HEK293 (cell line): ENCODE data around the gene ZSWIM6.
A peak's percentile ranks its signal among the peaks of the same experiment; 100 is the strongest.

ENCODE experiments used
- GLI4 ChIP-seq: fragments of 450-650 bp; formaldehyde crosslinking; IDR thresholded peaks from 2 replicates; pipeline ENCODE4 v1.5.1; 2016; ENCODE audit warnings: missing biosample characterization, missing genetic modification characterization
- MYNN ChIP-seq: fragments of 450-650 bp; formaldehyde crosslinking; IDR thresholded peaks from 2 replicates; pipeline ENCODE4 v1.5.1; 2016; ENCODE audit warnings: missing biosample characterization, missing genetic modification characterization, borderline replicate concordance
- ZNF132 ChIP-seq: fragments of 450-650 bp; formaldehyde crosslinking; IDR thresholded peaks from 2 replicates; pipeline ENCODE4 v1.5.1; 2017; ENCODE audit warnings: missing biosample characterization, missing genetic modification characterization, borderline replicate concordance
- ZNF155 ChIP-seq: fragments of 450-650 bp; formaldehyde crosslinking; IDR thresholded peaks from 2 replicates; pipeline ENCODE4 v1.5.1; 2016; ENCODE audit warnings: missing biosample characterization, missing genetic modification characterization
- ZNF274 ChIP-seq, 2 experiments: fragments of 200-500 bp in 1 of 2; fragments of 450-650 bp in 1 of 2; sonication (Bioruptor generic) in 1 of 2; formaldehyde crosslinking in 1 of 2; IDR thresholded peaks; 2 replicates each; pipeline versions ENCODE4 v1.5.1 to v1.6.1; 2014 to 2016; ENCODE audit warnings: borderline replicate concordance in 1 of 2, inconsistent platforms in 1 of 2, low read length in 1 of 2, missing biosample characterization in 1 of 2, missing genetic modification characterization in 1 of 2
- ZNF394 ChIP-seq: fragments of 450-650 bp; formaldehyde crosslinking; IDR thresholded peaks from 2 replicates; pipeline ENCODE4 v1.5.1; 2016; ENCODE audit warnings: missing biosample characterization, missing genetic modification characterization, mild to moderate bottlenecking, moderate library complexity, borderline replicate concordance
- TF ChIP-seq, protein P1 (sequence below): fragments of 450-650 bp; formaldehyde crosslinking; IDR thresholded peaks from 2 replicates; pipeline ENCODE4 v1.5.1; 2016; ENCODE audit warnings: missing biosample characterization, missing genetic modification characterization
- TF ChIP-seq, protein P2 (sequence below): fragments of 450-650 bp; formaldehyde crosslinking; IDR thresholded peaks from 2 replicates; pipeline ENCODE4 v1.5.1; 2016; ENCODE audit warnings: missing biosample characterization, missing genetic modification characterization
- TF ChIP-seq, protein P3 (sequence below): fragments of 450-650 bp; formaldehyde crosslinking; IDR thresholded peaks from 2 replicates; pipeline ENCODE4 v1.5.1; 2016; ENCODE audit warnings: missing biosample characterization, missing genetic modification characterization
- TF ChIP-seq, protein P4 (sequence below): fragments of 450-650 bp; formaldehyde crosslinking; IDR thresholded peaks from 2 replicates; pipeline ENCODE4 v1.5.1; 2016; ENCODE audit warnings: missing biosample characterization, missing genetic modification characterization, low read depth
- TF ChIP-seq, protein P5 (sequence below): fragments of 450-650 bp; formaldehyde crosslinking; IDR thresholded peaks from 2 replicates; pipeline ENCODE4 v1.5.1; 2016; ENCODE audit warnings: missing biosample characterization, missing genetic modification characterization
- TF ChIP-seq, protein P6 (sequence below): fragments of 450-650 bp; formaldehyde crosslinking; IDR thresholded peaks from 2 replicates; pipeline ENCODE4 v1.5.1; 2016; ENCODE audit warnings: missing biosample characterization, missing genetic modification characterization
- TF ChIP-seq, protein P7 (sequence below): fragments of 450-650 bp; formaldehyde crosslinking; IDR thresholded peaks from 2 replicates; pipeline ENCODE4 v1.5.1; 2017; ENCODE audit warnings: missing biosample characterization, missing genetic modification characterization

DNA sequence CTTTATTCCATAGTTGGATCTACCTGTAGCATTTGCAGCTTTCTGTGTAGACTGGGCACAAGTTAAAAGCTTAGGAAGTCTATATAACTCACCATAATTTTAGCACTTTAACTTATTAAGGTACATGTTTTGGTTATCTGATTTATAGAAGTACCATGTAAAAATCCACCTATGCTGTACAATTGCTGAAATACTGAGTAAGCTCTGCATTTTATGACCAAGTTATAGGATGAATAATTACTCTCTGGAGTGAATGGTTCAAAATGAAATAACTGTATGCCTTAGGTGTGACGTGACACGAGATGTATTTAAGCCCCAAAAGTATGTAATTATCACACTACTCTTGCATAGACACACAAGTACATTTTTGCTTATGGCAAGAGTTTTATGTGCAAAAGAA lies 22.1 kb downstream of the ZSWIM6 start:
- TF ChIP-seq, protein P1, sequence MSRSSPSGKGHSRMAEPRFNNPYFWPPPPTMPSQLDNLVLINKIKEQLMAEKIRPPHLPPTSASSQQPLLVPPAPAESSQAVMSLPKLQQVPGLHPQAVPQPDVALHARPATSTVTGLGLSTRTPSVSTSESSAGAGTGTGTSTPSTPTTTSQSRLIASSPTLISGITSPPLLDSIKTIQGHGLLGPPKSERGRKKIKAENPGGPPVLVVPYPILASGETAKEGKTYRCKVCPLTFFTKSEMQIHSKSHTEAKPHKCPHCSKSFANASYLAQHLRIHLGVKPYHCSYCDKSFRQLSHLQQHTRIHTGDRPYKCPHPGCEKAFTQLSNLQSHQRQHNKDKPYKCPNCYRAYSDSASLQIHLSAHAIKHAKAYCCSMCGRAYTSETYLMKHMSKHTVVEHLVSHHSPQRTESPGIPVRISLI (tag by site-specific recombination): no peak
- no peak for TF ChIP-seq ZNF394 (tag by site-specific recombination)
- TF ChIP-seq, protein P2, sequence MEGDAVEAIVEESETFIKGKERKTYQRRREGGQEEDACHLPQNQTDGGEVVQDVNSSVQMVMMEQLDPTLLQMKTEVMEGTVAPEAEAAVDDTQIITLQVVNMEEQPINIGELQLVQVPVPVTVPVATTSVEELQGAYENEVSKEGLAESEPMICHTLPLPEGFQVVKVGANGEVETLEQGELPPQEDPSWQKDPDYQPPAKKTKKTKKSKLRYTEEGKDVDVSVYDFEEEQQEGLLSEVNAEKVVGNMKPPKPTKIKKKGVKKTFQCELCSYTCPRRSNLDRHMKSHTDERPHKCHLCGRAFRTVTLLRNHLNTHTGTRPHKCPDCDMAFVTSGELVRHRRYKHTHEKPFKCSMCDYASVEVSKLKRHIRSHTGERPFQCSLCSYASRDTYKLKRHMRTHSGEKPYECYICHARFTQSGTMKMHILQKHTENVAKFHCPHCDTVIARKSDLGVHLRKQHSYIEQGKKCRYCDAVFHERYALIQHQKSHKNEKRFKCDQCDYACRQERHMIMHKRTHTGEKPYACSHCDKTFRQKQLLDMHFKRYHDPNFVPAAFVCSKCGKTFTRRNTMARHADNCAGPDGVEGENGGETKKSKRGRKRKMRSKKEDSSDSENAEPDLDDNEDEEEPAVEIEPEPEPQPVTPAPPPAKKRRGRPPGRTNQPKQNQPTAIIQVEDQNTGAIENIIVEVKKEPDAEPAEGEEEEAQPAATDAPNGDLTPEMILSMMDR: no peak
- no peak for TF ChIP-seq MYNN (tag by site-specific recombination)
- TF ChIP-seq, protein P3, sequence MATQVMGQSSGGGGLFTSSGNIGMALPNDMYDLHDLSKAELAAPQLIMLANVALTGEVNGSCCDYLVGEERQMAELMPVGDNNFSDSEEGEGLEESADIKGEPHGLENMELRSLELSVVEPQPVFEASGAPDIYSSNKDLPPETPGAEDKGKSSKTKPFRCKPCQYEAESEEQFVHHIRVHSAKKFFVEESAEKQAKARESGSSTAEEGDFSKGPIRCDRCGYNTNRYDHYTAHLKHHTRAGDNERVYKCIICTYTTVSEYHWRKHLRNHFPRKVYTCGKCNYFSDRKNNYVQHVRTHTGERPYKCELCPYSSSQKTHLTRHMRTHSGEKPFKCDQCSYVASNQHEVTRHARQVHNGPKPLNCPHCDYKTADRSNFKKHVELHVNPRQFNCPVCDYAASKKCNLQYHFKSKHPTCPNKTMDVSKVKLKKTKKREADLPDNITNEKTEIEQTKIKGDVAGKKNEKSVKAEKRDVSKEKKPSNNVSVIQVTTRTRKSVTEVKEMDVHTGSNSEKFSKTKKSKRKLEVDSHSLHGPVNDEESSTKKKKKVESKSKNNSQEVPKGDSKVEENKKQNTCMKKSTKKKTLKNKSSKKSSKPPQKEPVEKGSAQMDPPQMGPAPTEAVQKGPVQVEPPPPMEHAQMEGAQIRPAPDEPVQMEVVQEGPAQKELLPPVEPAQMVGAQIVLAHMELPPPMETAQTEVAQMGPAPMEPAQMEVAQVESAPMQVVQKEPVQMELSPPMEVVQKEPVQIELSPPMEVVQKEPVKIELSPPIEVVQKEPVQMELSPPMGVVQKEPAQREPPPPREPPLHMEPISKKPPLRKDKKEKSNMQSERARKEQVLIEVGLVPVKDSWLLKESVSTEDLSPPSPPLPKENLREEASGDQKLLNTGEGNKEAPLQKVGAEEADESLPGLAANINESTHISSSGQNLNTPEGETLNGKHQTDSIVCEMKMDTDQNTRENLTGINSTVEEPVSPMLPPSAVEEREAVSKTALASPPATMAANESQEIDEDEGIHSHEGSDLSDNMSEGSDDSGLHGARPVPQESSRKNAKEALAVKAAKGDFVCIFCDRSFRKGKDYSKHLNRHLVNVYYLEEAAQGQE (tag by site-specific recombination): no peak
- no peak for TF ChIP-seq ZNF274 (IDR thresholded peaks at IDR 0.05; ENCODE audit: low read length)
- no peak for TF ChIP-seq ZNF274 (tag by site-specific recombination; IDR thresholded peaks at IDR 0.05; ENCODE audit: borderline replicate concordance)
- TF ChIP-seq, protein P4, sequence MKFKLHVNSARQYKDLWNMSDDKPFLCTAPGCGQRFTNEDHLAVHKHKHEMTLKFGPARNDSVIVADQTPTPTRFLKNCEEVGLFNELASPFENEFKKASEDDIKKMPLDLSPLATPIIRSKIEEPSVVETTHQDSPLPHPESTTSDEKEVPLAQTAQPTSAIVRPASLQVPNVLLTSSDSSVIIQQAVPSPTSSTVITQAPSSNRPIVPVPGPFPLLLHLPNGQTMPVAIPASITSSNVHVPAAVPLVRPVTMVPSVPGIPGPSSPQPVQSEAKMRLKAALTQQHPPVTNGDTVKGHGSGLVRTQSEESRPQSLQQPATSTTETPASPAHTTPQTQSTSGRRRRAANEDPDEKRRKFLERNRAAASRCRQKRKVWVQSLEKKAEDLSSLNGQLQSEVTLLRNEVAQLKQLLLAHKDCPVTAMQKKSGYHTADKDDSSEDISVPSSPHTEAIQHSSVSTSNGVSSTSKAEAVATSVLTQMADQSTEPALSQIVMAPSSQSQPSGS (tag by site-specific recombination): no peak
- TF ChIP-seq ZNF132 (tag by site-specific recombination): no peak
- TF ChIP-seq, protein P5, sequence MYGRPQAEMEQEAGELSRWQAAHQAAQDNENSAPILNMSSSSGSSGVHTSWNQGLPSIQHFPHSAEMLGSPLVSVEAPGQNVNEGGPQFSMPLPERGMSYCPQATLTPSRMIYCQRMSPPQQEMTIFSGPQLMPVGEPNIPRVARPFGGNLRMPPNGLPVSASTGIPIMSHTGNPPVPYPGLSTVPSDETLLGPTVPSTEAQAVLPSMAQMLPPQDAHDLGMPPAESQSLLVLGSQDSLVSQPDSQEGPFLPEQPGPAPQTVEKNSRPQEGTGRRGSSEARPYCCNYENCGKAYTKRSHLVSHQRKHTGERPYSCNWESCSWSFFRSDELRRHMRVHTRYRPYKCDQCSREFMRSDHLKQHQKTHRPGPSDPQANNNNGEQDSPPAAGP (tag by site-specific recombination): no peak
- TF ChIP-seq GLI4 (tag by site-specific recombination): no peak
- TF ChIP-seq, protein P6, sequence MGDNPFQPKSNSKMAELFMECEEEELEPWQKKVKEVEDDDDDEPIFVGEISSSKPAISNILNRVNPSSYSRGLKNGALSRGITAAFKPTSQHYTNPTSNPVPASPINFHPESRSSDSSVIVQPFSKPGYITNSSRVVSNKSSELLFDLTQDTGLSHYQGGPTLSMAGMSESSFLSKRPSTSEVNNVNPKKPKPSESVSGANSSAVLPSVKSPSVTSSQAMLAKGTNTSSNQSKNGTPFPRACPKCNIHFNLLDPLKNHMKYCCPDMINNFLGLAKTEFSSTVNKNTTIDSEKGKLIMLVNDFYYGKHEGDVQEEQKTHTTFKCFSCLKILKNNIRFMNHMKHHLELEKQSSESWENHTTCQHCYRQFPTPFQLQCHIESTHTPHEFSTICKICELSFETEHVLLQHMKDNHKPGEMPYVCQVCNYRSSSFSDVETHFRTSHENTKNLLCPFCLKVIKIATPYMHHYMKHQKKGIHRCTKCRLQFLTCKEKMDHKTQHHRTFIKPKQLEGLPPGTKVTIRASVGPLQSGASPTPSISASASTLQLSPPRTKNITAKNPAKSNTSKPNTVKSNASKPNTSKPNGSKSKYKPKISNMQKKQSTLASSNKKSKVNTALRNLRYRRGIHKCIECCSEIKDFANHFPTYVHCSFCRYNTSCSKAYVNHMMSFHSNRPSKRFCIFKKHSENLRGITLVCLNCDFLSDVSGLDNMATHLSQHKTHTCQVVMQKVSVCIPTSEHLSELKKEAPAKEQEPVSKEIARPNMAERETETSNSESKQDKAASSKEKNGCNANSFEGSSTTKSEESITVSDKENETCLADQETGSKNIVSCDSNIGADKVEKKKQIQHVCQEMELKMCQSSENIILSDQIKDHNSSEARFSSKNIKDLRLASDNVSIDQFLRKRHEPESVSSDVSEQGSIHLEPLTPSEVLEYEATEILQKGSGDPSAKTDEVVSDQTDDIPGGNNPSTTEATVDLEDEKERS (tag by site-specific recombination): no peak
- no peak for TF ChIP-seq ZNF155 (tag by site-specific recombination)
- TF ChIP-seq, protein P7, sequence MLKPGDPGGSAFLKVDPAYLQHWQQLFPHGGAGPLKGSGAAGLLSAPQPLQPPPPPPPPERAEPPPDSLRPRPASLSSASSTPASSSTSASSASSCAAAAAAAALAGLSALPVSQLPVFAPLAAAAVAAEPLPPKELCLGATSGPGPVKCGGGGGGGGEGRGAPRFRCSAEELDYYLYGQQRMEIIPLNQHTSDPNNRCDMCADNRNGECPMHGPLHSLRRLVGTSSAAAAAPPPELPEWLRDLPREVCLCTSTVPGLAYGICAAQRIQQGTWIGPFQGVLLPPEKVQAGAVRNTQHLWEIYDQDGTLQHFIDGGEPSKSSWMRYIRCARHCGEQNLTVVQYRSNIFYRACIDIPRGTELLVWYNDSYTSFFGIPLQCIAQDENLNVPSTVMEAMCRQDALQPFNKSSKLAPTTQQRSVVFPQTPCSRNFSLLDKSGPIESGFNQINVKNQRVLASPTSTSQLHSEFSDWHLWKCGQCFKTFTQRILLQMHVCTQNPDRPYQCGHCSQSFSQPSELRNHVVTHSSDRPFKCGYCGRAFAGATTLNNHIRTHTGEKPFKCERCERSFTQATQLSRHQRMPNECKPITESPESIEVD (tag by site-specific recombination): peak; percentile 56; the same call in 1 of the 2 replicates
